HCT116 (cell line): ENCODE measurements around the gene DNAJC16. TPM values are rescaled to one million over a fixed set of nuclear protein-coding genes. Genes with fewer than 3 reads are reported as not detected.

ENCODE experiments used
- ATAC-seq: fragments of 200-7000 bp; cut with Tn5 transposase; 2 replicates; pipeline ENCODE4 v1.9.1; 2020; ENCODE audit warnings: mild to moderate bottlenecking, moderate library complexity
- BruUV-seq: library from RNA; stranded (reverse); fragments of 400-500 nt; replicated peaks from 2 replicates; lab custom pipeline; 2021; lab: Mats Ljungman, UMichigan
- CTCF ChIA-PET: fragments of 300-600 bp; sonication (Branson Sonifier 250); formaldehyde crosslinking; loops from one replicate; lab custom pipeline; 2021; ENCODE audit warnings: antibody characterized with exemption; lab: Charles Lee
- POLR2A ChIA-PET: fragments of 300-600, 350-600 bp; sonication (Branson Sonifier 250); formaldehyde crosslinking; loops from one replicate; lab custom pipeline; 2021; ENCODE audit warnings: antibody characterized with exemption; lab: Charles Lee
- RAD21 ChIA-PET, 2 experiments: fragments of 300-600 bp; sonication (Branson Sonifier 250); formaldehyde crosslinking; loops; one replicate each; lab custom pipeline; 2023; ENCODE audit warnings: low total read pairs in 2 of 2; ENCODE audit not compliant: uncharacterized antibody in 2 of 2, unreplicated experiment in 2 of 2, low non-redundant PET in 1 of 2; lab: Charles Lee
- DNase-seq: peaks from one replicate; pipeline ENCODE4 v3.0.0-alpha.2; 2010; ENCODE audit warnings: low read depth, low spot score
- H2AFZ ChIP-seq: fragments of 200-600 bp; shearing (Covaris generic), sonication (generic); 2 replicates; pipeline ENCODE4 v1.6.1; 2017; ENCODE audit warnings: low read depth, mixed run types, mixed read lengths, antibody characterized with exemption, low read length; ENCODE audit not compliant: poor library complexity, severe bottlenecking
- H3K27ac ChIP-seq: 2 replicates; pipeline ENCODE4 v1.5.1; 2012; ENCODE audit warnings: low read depth, low read length
- H3K27me3 ChIP-seq: fragments of 200-600 bp; sonication (generic); 2 replicates; pipeline ENCODE4 v1.6.1; 2016; ENCODE audit warnings: mixed run types, low read length, mixed read lengths; ENCODE audit not compliant: insufficient read depth
- H3K36me3 ChIP-seq, 2 experiments: fragments of 200-500 bp in 1 of 2; fragments of 200-600 bp in 1 of 2; sonication (Bioruptor generic) in 1 of 2; sonication (generic) in 1 of 2; 2 replicates each; pipeline versions ENCODE4 v1.5.1 to v1.6.1; 2014 to 2016; ENCODE audit warnings: low read length in 2 of 2, inconsistent platforms in 1 of 2, mixed read lengths in 1 of 2, mixed run types in 1 of 2; ENCODE audit not compliant: insufficient read depth in 2 of 2, control insufficient read depth in 1 of 2
- H3K4me1 ChIP-seq, 2 experiments: fragments of 200-600 bp in 1 of 2; sonication (generic) in 1 of 2; 2 replicates each; pipeline versions ENCODE4 v1.5.1 to v1.6.1; 2012 to 2017; ENCODE audit warnings: low read length in 2 of 2, inconsistent platforms in 1 of 2, mild to moderate bottlenecking in 1 of 2, mixed read lengths in 1 of 2, mixed run types in 1 of 2, moderate library complexity in 1 of 2; ENCODE audit not compliant: insufficient read depth in 2 of 2, control insufficient read depth in 1 of 2
- H3K4me2 ChIP-seq: fragments of 200-600 bp; sonication (generic); 2 replicates; pipeline ENCODE4 v1.6.1; 2017; ENCODE audit warnings: mixed run types, low read length, mixed read lengths
- H3K4me3 ChIP-seq, 2 experiments: fragments of 200-600 bp in 1 of 2; sonication (generic) in 1 of 2; replicated peaks in 1 of 2; 2 replicates each; pipeline ENCODE4 v1.5.1; 2011 to 2016; ENCODE audit warnings: low read length in 2 of 2, control low read depth in 1 of 2, low read depth in 1 of 2, mild to moderate bottlenecking in 1 of 2, mixed read lengths in 1 of 2, mixed run types in 1 of 2
- H3K79me2 ChIP-seq: fragments of 200-600 bp; sonication (generic); 2 replicates; pipeline ENCODE4 v1.6.1; 2017; ENCODE audit warnings: mild to moderate bottlenecking, mixed run types, low read length, moderate library complexity, mixed read lengths; ENCODE audit not compliant: insufficient read depth
- H3K9ac ChIP-seq: fragments of 200-600 bp; sonication (generic); 2 replicates; pipeline ENCODE4 v1.6.1; 2016; ENCODE audit warnings: low read length, mixed read lengths
- H3K9me2 ChIP-seq: fragments of 200-600 bp; sonication (generic), shearing (Covaris generic); 2 replicates; pipeline ENCODE4 v1.6.1; 2017; ENCODE audit warnings: mixed run types, mild to moderate bottlenecking, moderate library complexity; ENCODE audit not compliant: insufficient read depth
- H3K9me3 ChIP-seq, 2 experiments: fragments of 200-500 bp in 1 of 2; fragments of 200-600 bp in 1 of 2; sonication (Bioruptor generic) in 1 of 2; sonication (generic) in 1 of 2; 2 replicates each; pipeline ENCODE4 v1.6.1; 2014 to 2017; ENCODE audit warnings: low read length in 2 of 2, mixed read lengths in 2 of 2, inconsistent platforms in 1 of 2, low read depth in 1 of 2, mild to moderate bottlenecking in 1 of 2, mixed run types in 1 of 2, moderate library complexity in 1 of 2; ENCODE audit not compliant: control insufficient read depth in 1 of 2, insufficient read depth in 1 of 2
- H4K20me1 ChIP-seq: fragments of 200-600 bp; sonication (generic), shearing (Covaris generic); 2 replicates; pipeline ENCODE4 v1.6.1; 2017; ENCODE audit warnings: mixed run types, mild to moderate bottlenecking, moderate library complexity; ENCODE audit not compliant: insufficient read depth
- ATF3 ChIP-seq: IDR thresholded peaks from 2 replicates; pipeline ENCODE4 v1.6.1; 2012
- CBX3 ChIP-seq: IDR thresholded peaks from 2 replicates; pipeline ENCODE4 v1.6.1; 2012; ENCODE audit warnings: low read depth
- EGR1 ChIP-seq: IDR thresholded peaks from 2 replicates; pipeline ENCODE4 v1.6.1; 2012; ENCODE audit warnings: low read depth
- ELF1 ChIP-seq: IDR thresholded peaks from 2 replicates; pipeline ENCODE4 v1.6.1; 2012; ENCODE audit warnings: low read depth, borderline replicate concordance
- EZH2 ChIP-seq: fragments of 200-600 bp; sonication (generic); IDR thresholded peaks from 2 replicates; pipeline ENCODE4 v1.6.1; 2017; ENCODE audit warnings: antibody characterized with exemption, mixed run types
- FOSL1 ChIP-seq: IDR thresholded peaks from 2 replicates; pipeline ENCODE4 v1.6.1; 2012; ENCODE audit warnings: low read depth
- JUND ChIP-seq: IDR thresholded peaks from 2 replicates; pipeline ENCODE4 v1.6.1; 2012
- RAD21 ChIP-seq: IDR thresholded peaks from 2 replicates; pipeline ENCODE4 v1.6.1; 2012; ENCODE audit warnings: low read depth, mild to moderate bottlenecking
- SIN3A ChIP-seq: IDR thresholded peaks from 2 replicates; pipeline ENCODE4 v1.6.1; 2012; ENCODE audit warnings: low read depth
- SRF ChIP-seq: IDR thresholded peaks from 2 replicates; pipeline ENCODE4 v1.6.1; 2012; ENCODE audit warnings: low read depth
- TCF7L2 ChIP-seq: IDR thresholded peaks from 2 replicates; pipeline ENCODE4 v1.7.0; 2011; ENCODE audit warnings: borderline replicate concordance, inconsistent platforms; ENCODE audit not compliant: insufficient read depth, insufficient read length; ENCODE audit errors: extremely low read depth
- YY1 ChIP-seq: IDR thresholded peaks from 2 replicates; pipeline ENCODE4 v1.6.1; 2011; ENCODE audit warnings: low read length, low read depth, moderate library complexity, mild to moderate bottlenecking; ENCODE audit not compliant: insufficient replicate concordance; ENCODE audit errors: extremely low read depth
- ZNF274 ChIP-seq: fragments of 200-500 bp; sonication (Bioruptor generic); IDR thresholded peaks from 2 replicates; pipeline ENCODE4 v1.6.1; 2014; ENCODE audit warnings: mild to moderate bottlenecking, low read depth, low read length, inconsistent platforms
- intact Hi-C: fragments of 100-400 bp; cut with micrococcal nuclease; formaldehyde crosslinking; loops from 2 replicates; pipeline ENCODE4 v1.10.0; 2022
- total RNA-seq: library from RNA; stranded (reverse); gene quantifications from one replicate; pipeline ENCODE4 v1.2.1, GENCODE V29; 2021; ENCODE audit not compliant: unreplicated experiment
- TF ChIP-seq, protein P1 (sequence below): IDR thresholded peaks from 2 replicates; pipeline ENCODE4 v1.6.1; 2012; ENCODE audit warnings: low read depth
- TF ChIP-seq, protein P2 (sequence below): IDR thresholded peaks from 2 replicates; pipeline ENCODE4 v1.6.1; 2012

DNAJC16 gene
- total RNA-seq, 1 experiment from 2014 or later, result 20.6 TPM

- Histone ChIP-seq H4K20me1 (no peaks in the 10 kb centered on the region), H3K9me3 (no peaks in the 10 kb centered on the region), H3K27me3 (no peaks in the 10 kb centered on the region), H3K9me2 (no peaks in the 10 kb centered on the region), H3K9ac (no peak overlapping the region), H3K4me3 (no peak overlapping the region), H3K79me2 (peaks cover 26% of the 10 kb centered on the region), H2AFZ (no peak overlapping the region), H3K4me2 (no peak overlapping the region), H3K4me1 (peaks cover 0 to 9% of the 10 kb centered on the region in 2 experiments; a peak in 2 of 4 replicates), H3K36me3 (peaks cover 9 to 11% of the 10 kb centered on the region in 2 experiments; a peak in 2 of 4 replicates), H3K27ac (no peak overlapping the region)
- intact Hi-C loops, result no loop called here
- ChIA-PET CTCF (no interaction called here), RAD21 (no interaction called here), POLR2A (no interaction called here)
- no peak for TF ChIP-seq ELF1
- DNase-seq (no peak), ATAC-seq (no peak)
- BruUV-seq, result no TSS peak
Observed at GRCh38 chr1:15531682-15532081, 5.0 kb downstream of the DNAJC16 start.

GRCh38 chr1:15538771-15539170, 12.1 kb downstream of the DNAJC16 start:
- DNase-seq (no peak), ATAC-seq (no peak)
- Histone ChIP-seq H4K20me1 (0 out of 2 replicates have a peak, but pooled peaks cover 3% of the 10 kb centered on the region), H2AFZ (no peak overlapping the region), H3K4me2 (no peak overlapping the region), H3K36me3 (peaks cover 28% of the 10 kb centered on the region in 2 experiments; a peak in 3 of 4 replicates), H3K27me3 (no peaks in the 10 kb centered on the region), H3K27ac (no peak overlapping the region), H3K9me2 (no peaks in the 10 kb centered on the region), H3K79me2 (no peaks in the 10 kb centered on the region), H3K4me3 (no peak overlapping the region), H3K4me1 (no peaks in the 10 kb centered on the region), H3K9me3 (no peaks in the 10 kb centered on the region), H3K9ac (no peak overlapping the region)
- intact Hi-C loops, result no loop called here
- BruUV-seq, result no TSS peak
- POLR2A ChIA-PET, result no interaction called here
- CTCF ChIA-PET, result no interaction called here
- RAD21 ChIA-PET, result no interaction called here
- TF ChIP-seq, protein P1, sequence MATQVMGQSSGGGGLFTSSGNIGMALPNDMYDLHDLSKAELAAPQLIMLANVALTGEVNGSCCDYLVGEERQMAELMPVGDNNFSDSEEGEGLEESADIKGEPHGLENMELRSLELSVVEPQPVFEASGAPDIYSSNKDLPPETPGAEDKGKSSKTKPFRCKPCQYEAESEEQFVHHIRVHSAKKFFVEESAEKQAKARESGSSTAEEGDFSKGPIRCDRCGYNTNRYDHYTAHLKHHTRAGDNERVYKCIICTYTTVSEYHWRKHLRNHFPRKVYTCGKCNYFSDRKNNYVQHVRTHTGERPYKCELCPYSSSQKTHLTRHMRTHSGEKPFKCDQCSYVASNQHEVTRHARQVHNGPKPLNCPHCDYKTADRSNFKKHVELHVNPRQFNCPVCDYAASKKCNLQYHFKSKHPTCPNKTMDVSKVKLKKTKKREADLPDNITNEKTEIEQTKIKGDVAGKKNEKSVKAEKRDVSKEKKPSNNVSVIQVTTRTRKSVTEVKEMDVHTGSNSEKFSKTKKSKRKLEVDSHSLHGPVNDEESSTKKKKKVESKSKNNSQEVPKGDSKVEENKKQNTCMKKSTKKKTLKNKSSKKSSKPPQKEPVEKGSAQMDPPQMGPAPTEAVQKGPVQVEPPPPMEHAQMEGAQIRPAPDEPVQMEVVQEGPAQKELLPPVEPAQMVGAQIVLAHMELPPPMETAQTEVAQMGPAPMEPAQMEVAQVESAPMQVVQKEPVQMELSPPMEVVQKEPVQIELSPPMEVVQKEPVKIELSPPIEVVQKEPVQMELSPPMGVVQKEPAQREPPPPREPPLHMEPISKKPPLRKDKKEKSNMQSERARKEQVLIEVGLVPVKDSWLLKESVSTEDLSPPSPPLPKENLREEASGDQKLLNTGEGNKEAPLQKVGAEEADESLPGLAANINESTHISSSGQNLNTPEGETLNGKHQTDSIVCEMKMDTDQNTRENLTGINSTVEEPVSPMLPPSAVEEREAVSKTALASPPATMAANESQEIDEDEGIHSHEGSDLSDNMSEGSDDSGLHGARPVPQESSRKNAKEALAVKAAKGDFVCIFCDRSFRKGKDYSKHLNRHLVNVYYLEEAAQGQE, result no peak
- TF ChIP-seq YY1, result no peak
- TF ChIP-seq CBX3, result no peak
- TF ChIP-seq RAD21, result no peak
- TF ChIP-seq JUND, result no peak
- TF ChIP-seq ATF3, result no peak
- TF ChIP-seq SIN3A, result no peak
- TF ChIP-seq FOSL1, result no peak
- TF ChIP-seq, protein P2, sequence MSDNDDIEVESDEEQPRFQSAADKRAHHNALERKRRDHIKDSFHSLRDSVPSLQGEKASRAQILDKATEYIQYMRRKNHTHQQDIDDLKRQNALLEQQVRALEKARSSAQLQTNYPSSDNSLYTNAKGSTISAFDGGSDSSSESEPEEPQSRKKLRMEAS, result no peak
- TF ChIP-seq ELF1, result no peak
- no peak for TF ChIP-seq TCF7L2
- TF ChIP-seq EGR1, result no peak
- no peak for TF ChIP-seq ZNF274
- TF ChIP-seq EZH2, result no peak
- no peak for TF ChIP-seq SRF
